ENCODE results near the gene TMA7.

GRCh38 chr3:48439820-48440589, at the start of gene TMA7, which contains the start of gene CCDC51:
- TF ChIP-seq CTCF (IDR thresholded peaks at IDR 0.05; ENCODE audit: low read length) (no peak), EZH2 (optimal IDR thresholded peaks at IDR 0.05; ENCODE audit: low read depth, low read length) (no peak)
